ENCODE results near the gene MFSD1.

Gene MFSD1

DNA sequence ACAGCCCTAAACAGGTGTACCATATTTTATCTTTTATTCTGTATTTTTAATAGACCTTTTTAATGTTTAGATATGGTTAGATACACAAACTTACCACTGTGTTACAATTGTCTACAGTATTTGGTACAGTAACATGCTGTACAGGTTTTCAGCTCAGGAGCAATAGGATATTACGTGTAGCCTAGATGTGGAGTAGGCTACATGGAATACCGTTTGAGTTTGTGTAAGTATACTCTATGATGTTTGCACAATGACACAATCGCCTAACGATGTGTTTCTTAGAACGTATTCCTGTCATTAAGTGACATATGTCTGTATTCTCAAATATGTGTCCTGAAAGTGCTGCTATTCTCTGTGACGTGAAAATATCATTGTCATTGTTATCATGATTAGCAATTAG is 62.6 kb downstream of the MFSD1 start:
- Histone ChIP-seq H3K4me3 (ENCODE audit: severe bottlenecking) (no peak overlapping the region), H3K4me1 (ENCODE audit: insufficient read depth, poor library complexity, severe bottlenecking) (no peaks in the 10 kb centered on the region), H3K9me3 (ENCODE audit: severe bottlenecking) (no peaks in the 10 kb centered on the region), H3K27me3 (ENCODE audit: insufficient read depth, poor library complexity, severe bottlenecking) (no peaks in the 10 kb centered on the region), H3K27ac (ENCODE audit: poor library complexity, severe bottlenecking) (no peak overlapping the region), H3K36me3 (ENCODE audit: low read depth) (no peaks in the 10 kb centered on the region)
- DNase-seq (ENCODE audit: low spot score): no peak
- no peak for TF ChIP-seq CTCF (IDR thresholded peaks at IDR 0.05; ENCODE audit: poor library complexity, severe bottlenecking)
- no peak for ATAC-seq (ENCODE audit: low read depth)

GRCh38 chr3:158875700-158876099 is 73.8 kb downstream of the MFSD1 start:
- no peak for TF ChIP-seq CTCF (IDR thresholded peaks at IDR 0.05; ENCODE audit: poor library complexity, severe bottlenecking)
- Histone ChIP-seq H3K4me1 (ENCODE audit: insufficient read depth, poor library complexity, severe bottlenecking) (no peaks in the 10 kb centered on the region), H3K27ac (ENCODE audit: poor library complexity, severe bottlenecking) (no peak overlapping the region), H3K4me3 (ENCODE audit: severe bottlenecking) (no peak overlapping the region), H3K9me3 (ENCODE audit: severe bottlenecking) (no peaks in the 10 kb centered on the region), H3K27me3 (ENCODE audit: insufficient read depth, poor library complexity, severe bottlenecking) (no peaks in the 10 kb centered on the region), H3K36me3 (ENCODE audit: low read depth) (no peaks in the 10 kb centered on the region)
- ATAC-seq (ENCODE audit: low read depth) (no peak), DNase-seq (ENCODE audit: low spot score) (no peak)
